HepG2 (cell line): ENCODE results near the gene PGPEP1. TPM values are rescaled to one million over a fixed set of nuclear protein-coding genes. Genes with fewer than 3 reads are reported as not detected.

Source experiments
- ATF1 ChIP-seq: IDR thresholded peaks from 2 replicates; pipeline ENCODE4 v1.6.1; 2016; ENCODE audit warnings: mild to moderate bottlenecking, control low read depth
- KLF9 ChIP-seq: IDR thresholded peaks from 2 replicates; pipeline ENCODE4 v1.6.1; 2016; ENCODE audit warnings: low read depth
- RORA ChIP-seq: sonication (generic); formaldehyde crosslinking; IDR thresholded peaks from 2 replicates; pipeline ENCODE4 v1.5.0; 2020; ENCODE audit warnings: mild to moderate bottlenecking, missing genetic modification reagents, moderate library complexity
- SMC3 ChIP-seq: IDR thresholded peaks from 2 replicates; pipeline ENCODE4 v1.6.1; 2011; ENCODE audit warnings: low read length, improper control_type of control experiment
- ZNF337 ChIP-seq: sonication (generic); formaldehyde crosslinking; IDR thresholded peaks from 2 replicates; pipeline ENCODE4 v1.5.1; 2020; ENCODE audit warnings: missing genetic modification reagents, low read depth, mild to moderate bottlenecking, borderline replicate concordance
- ZNF468 ChIP-seq: sonication (generic); formaldehyde crosslinking; IDR thresholded peaks from 2 replicates; pipeline ENCODE4 v1.8.0; 2022; ENCODE audit warnings: mild to moderate bottlenecking, moderate library complexity, missing genetic modification reagents
- ZNF513 ChIP-seq: sonication (generic); formaldehyde crosslinking; conservative IDR thresholded peaks from 2 replicates; pipeline ENCODE4 v1.5.0; 2020; ENCODE audit warnings: missing genetic modification reagents
- ZNF678 ChIP-seq: sonication (generic); formaldehyde crosslinking; IDR thresholded peaks from 2 replicates; pipeline ENCODE4 v1.4.0; 2020; ENCODE audit warnings: mild to moderate bottlenecking, missing genetic modification reagents
- polyA plus RNA-seq, 8 experiments: library from polyadenylated mRNA; depleted of rRNA in 3 of 8; stranded (reverse) in 7 of 8; unstranded in 1 of 8; fragments of >200 nt; fragmentation: Illumina TruSeq in 4 of 8; extraction: Trizol in 4 of 8; gene quantifications; 2 replicates each; pipeline versions ENCODE4 v1.2.1 to v1.2.3, GENCODE V29; 2011 to 2016; ENCODE audit warnings: low read depth in 4 of 8, missing spikeins in 1 of 8, mixed read lengths in 1 of 8; ENCODE audit not compliant: insufficient read depth in 1 of 8
- total RNA-seq, 5 experiments: library from RNA; depleted of rRNA; stranded (reverse); fragments of >200 nt; fragmentation: Illumina TruSeq; extraction: Trizol; gene quantifications; 2 replicates each; pipeline ENCODE4 v1.2.3, GENCODE V29; 2016; ENCODE audit warnings: low read depth in 1 of 5
- TF ChIP-seq, protein P1 (sequence below): sonication (generic); formaldehyde crosslinking; IDR thresholded peaks from 2 replicates; pipeline ENCODE4 v1.5.0; 2020; ENCODE audit warnings: missing genetic modification reagents, mild to moderate bottlenecking, borderline replicate concordance
- TF ChIP-seq, protein P2 (sequence below): sonication (generic); formaldehyde crosslinking; IDR thresholded peaks from 2 replicates; pipeline ENCODE4 v1.5.1; 2020; ENCODE audit warnings: mild to moderate bottlenecking, missing genetic modification reagents, borderline replicate concordance
- TF ChIP-seq, protein P3 (sequence below): sonication (generic); formaldehyde crosslinking; IDR thresholded peaks from 2 replicates; pipeline ENCODE4 v1.4.0; 2020; ENCODE audit warnings: missing genetic modification reagents

PGPEP1 gene
- total and polyA plus RNA-seq, 2 of the 13 experiments (the other 11 are each of a cell fraction or from before 2014, with no cell fraction given) = 53.1 to 56.6 TPM

GRCh38 chr19:18364826-18365528 lies 24.6 kb downstream of the PGPEP1 start (continued):
- TF ChIP-seq KLF9 (CRISPR knock-in tag) (no peak), ZNF337 (no peak), ATF1 (CRISPR knock-in tag) (peak; percentile 84), SMC3 (no peak), ZNF468 (no peak), ZNF678 (no peak), RORA (CRISPR knock-in tag) (0 out of 2 replicates have a peak, but pooled peaks have one; percentile 47), ZNF513 (CRISPR knock-in tag) (no peak)
- TF ChIP-seq, protein P1, sequence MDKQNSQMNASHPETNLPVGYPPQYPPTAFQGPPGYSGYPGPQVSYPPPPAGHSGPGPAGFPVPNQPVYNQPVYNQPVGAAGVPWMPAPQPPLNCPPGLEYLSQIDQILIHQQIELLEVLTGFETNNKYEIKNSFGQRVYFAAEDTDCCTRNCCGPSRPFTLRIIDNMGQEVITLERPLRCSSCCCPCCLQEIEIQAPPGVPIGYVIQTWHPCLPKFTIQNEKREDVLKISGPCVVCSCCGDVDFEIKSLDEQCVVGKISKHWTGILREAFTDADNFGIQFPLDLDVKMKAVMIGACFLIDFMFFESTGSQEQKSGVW (CRISPR knock-in tag) = no peak
- TF ChIP-seq, protein P2, sequence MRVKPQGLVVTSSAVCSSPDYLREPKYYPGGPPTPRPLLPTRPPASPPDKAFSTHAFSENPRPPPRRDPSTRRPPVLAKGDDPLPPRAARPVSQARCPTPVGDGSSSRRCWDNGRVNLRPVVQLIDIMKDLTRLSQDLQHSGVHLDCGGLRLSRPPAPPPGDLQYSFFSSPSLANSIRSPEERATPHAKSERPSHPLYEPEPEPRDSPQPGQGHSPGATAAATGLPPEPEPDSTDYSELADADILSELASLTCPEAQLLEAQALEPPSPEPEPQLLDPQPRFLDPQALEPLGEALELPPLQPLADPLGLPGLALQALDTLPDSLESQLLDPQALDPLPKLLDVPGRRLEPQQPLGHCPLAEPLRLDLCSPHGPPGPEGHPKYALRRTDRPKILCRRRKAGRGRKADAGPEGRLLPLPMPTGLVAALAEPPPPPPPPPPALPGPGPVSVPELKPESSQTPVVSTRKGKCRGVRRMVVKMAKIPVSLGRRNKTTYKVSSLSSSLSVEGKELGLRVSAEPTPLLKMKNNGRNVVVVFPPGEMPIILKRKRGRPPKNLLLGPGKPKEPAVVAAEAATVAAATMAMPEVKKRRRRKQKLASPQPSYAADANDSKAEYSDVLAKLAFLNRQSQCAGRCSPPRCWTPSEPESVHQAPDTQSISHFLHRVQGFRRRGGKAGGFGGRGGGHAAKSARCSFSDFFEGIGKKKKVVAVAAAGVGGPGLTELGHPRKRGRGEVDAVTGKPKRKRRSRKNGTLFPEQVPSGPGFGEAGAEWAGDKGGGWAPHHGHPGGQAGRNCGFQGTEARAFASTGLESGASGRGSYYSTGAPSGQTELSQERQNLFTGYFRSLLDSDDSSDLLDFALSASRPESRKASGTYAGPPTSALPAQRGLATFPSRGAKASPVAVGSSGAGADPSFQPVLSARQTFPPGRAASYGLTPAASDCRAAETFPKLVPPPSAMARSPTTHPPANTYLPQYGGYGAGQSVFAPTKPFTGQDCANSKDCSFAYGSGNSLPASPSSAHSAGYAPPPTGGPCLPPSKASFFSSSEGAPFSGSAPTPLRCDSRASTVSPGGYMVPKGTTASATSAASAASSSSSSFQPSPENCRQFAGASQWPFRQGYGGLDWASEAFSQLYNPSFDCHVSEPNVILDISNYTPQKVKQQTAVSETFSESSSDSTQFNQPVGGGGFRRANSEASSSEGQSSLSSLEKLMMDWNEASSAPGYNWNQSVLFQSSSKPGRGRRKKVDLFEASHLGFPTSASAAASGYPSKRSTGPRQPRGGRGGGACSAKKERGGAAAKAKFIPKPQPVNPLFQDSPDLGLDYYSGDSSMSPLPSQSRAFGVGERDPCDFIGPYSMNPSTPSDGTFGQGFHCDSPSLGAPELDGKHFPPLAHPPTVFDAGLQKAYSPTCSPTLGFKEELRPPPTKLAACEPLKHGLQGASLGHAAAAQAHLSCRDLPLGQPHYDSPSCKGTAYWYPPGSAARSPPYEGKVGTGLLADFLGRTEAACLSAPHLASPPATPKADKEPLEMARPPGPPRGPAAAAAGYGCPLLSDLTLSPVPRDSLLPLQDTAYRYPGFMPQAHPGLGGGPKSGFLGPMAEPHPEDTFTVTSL (CRISPR knock-in tag) = peak; percentile 42; the same call in 1 of the 2 replicates
- TF ChIP-seq, protein P3, sequence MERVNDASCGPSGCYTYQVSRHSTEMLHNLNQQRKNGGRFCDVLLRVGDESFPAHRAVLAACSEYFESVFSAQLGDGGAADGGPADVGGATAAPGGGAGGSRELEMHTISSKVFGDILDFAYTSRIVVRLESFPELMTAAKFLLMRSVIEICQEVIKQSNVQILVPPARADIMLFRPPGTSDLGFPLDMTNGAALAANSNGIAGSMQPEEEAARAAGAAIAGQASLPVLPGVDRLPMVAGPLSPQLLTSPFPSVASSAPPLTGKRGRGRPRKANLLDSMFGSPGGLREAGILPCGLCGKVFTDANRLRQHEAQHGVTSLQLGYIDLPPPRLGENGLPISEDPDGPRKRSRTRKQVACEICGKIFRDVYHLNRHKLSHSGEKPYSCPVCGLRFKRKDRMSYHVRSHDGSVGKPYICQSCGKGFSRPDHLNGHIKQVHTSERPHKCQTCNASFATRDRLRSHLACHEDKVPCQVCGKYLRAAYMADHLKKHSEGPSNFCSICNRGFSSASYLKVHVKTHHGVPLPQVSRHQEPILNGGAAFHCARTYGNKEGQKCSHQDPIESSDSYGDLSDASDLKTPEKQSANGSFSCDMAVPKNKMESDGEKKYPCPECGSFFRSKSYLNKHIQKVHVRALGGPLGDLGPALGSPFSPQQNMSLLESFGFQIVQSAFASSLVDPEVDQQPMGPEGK (CRISPR knock-in tag) = peak; percentile 90
